ENCODE results near the gene RAVER2.
"Not testable (repeated sequence)": the region's sequence is repeated elsewhere in the genome, so short reads cannot be mapped to it uniquely, and the experiment has no call there.

The RAVER2 gene, protein sequence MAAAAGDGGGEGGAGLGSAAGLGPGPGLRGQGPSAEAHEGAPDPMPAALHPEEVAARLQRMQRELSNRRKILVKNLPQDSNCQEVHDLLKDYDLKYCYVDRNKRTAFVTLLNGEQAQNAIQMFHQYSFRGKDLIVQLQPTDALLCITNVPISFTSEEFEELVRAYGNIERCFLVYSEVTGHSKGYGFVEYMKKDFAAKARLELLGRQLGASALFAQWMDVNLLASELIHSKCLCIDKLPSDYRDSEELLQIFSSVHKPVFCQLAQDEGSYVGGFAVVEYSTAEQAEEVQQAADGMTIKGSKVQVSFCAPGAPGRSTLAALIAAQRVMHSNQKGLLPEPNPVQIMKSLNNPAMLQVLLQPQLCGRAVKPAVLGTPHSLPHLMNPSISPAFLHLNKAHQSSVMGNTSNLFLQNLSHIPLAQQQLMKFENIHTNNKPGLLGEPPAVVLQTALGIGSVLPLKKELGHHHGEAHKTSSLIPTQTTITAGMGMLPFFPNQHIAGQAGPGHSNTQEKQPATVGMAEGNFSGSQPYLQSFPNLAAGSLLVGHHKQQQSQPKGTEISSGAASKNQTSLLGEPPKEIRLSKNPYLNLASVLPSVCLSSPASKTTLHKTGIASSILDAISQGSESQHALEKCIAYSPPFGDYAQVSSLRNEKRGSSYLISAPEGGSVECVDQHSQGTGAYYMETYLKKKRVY

DNA sequence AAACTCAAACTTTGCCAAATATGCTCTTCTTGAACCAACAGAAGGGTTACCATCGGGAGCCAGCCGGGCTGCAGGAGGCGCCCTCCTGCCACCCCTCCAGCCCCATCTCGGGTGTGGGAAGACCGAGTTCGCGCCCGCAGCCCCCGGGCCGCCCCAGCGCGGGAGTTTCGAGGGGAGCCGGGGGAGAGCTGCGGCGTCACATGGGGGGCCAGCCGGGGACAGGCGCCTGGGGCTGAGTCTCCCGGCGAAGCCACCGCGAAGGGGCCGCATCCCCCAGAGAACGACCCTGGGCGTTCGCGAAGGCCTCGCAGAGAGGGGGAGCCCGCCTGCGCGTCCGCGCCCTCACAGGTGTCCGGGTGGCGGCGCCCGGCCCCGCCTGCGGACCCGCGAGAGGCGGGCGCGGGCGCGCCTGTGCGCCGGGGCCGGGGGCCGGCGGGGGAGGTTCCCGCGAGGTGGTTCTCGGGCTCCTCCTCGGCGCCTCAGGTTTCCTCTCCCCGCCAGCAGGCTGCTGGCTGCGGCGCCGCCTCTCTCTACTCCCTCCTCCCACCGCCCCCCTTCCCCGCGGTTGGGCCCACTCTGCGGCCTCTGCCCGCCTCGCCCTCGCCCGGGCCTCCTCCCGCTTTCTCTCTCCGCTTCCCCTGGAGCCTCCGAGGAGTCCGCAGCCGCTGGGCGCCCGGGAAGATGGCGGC is at the start of gene RAVER2:
TSS of gene RAVER2 (plus strand) at position 584 of the 689 bp plus-strand sequence. CDS start at position 682, 98 bp downstream.
- peak; percentile 31 to 43 for DNase-seq (ENCODE audit: low read depth in 2 of 2)

DNA sequence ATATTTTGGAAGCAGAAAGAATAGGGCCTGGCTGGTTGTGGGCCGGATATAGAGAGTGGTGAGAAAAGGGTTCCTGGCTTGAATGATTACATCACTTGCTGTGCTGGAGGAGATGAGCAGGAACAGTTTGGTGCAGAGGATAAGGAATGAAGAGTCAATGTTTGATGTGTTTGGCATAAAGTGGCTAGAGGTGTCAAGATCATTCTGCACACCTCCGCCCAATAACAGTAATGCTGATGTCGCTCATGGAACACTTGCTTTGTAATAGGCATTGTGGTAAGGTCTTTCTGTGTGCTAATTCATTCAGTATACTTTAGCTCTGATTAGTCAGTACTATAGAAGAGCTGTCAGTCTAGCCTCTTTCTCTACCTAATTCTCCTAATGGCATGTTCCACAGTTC is 48.0 kb upstream of the RAVER2 start:
- DNase-seq (ENCODE audit: low read depth in 2 of 2): no peak

DNA sequence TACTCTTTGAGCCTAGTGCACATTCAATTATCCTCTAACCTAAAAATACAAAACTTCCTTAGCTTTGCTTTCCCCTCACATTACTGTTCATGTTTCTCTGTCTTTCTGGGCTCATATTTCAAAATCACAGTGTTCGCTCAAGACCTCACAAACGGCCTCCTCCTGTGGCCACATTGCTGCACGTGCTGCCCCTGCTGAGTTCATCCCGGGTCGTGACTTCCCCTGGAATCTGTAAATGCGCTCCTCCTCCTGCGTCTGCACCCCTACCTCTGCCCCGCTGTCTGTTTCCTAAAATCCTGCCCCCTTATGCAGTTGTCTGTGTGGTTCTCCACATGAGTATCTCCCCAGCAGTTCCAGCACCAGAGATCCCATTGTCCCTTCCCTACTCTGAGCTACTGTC is 45.5 kb upstream of the RAVER2 start:
- DNase-seq (ENCODE audit: low read depth in 2 of 2): no peak

DNA sequence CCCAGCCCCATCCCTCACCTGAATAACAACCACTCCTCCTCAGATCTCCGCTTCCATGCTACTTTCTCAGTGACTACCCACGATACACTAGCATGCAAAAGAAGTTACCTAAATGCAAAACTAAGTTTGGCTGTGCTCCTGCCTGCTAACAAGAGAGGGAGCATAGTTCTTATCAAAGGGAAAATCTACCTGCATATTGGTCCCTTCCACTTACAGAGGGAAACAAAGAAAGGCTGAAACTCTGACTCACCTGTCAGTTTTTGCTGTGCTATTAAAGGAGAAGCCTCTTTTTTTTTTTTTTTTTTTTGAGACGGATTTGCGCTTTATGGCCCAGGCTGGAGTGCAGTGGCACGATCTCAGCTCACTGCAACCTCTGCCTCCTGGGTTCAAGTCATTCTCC is 43.8 kb upstream of the RAVER2 start:
- no peak for DNase-seq (ENCODE audit: low read depth in 2 of 2)

DNA sequence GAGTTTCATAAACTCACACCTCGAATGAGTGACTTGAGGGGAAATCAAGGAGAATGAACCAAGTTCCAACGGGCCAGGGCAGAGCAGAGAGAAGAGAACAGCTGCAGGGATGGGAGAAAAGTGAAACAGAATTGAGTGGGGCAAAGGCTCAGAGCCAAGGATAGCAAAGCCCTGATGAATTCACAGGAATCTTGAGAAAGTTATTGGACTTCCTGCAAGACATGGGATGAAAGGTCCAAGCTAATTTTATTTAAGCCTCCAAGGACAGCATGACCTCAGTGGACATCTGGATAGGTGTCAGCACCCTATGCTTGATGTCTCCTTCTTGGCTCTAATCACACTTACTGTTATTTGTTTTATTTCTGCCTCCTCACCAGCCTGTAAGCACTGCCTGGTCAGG is 43.0 kb upstream of the RAVER2 start:
- DNase-seq (ENCODE audit: low read depth in 2 of 2): no peak

DNA sequence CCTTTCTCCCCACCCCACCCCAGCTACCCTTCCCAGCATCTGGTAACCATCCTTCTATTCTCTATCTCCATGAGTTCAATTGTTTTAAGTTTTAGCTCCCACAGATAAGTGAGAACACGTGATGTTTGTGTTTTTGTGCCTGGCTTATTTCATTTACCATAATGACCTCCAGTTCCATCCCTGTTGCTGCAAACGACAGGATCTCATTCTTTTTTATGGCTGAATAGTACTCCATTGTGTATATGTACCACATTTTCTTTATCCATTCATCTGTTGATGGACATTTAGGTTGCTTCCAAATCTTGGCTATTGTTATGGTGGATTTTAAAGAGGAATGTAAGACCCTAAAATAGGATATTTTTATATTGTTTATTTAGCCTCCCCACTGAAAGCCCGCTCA is 42.2 kb upstream of the RAVER2 start:
- not testable (repeated sequence) for DNase-seq (ENCODE audit: low read depth in 2 of 2)

DNA sequence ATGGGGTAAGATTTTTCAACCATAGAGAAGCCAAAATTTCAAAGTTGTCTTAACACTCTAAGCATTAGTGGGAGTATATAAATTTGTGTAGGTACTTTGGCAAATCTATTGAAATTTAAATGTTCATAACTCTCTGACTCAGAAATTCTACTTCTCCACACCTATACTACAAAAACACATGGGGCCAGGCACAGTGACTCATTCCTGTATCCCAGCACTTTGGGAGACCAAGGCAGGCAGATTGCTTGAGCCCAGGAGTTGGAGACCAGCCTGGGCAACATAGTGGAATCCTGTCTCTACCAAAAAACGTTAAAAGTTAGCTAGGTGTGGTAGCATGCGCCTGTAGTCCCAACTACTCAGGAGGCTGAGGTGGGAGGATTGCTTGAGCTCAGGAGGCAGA is 41.3 kb upstream of the RAVER2 start:
- DNase-seq (ENCODE audit: low read depth in 2 of 2): no peak

DNA sequence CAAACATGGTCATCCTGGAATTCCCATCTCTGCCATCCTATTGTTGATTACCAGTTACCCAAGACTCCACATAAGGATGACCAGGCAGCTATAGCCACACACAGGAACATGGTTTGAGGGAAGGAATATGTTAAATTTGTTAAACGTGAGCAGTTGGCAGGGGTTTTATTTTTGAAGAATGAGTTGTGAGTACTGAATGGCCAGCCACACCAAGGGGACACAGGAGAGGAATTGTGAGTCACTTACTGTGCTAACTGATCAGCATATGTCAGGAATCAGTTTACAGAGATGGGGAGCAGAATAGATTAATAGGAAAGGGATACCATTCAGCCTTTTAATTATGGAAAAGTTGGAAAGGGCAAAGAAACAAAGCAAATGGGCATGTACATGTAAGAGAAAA is 39.3 kb upstream of the RAVER2 start:
- DNase-seq (ENCODE audit: low read depth in 2 of 2): no peak

DNA sequence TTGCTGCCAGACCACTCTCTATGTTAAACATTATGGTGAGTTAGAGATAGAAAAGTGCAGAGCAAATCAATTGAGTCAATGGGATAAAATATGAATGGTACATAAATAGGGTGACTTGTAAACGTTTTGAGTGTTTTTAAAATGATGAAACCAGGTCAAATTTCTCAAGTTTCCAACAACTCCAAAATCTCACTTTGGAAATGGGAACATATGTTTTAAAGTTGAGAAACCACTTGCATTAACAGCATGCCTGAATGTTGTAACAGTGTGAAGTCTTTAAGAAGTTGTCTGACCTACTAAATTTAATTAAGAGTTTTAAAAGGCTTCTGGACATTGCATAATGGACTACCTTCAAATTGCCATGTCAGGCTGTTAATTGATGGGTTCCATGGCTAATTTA is 33.6 kb upstream of the RAVER2 start:
- no peak for DNase-seq (ENCODE audit: low read depth in 2 of 2)

DNA sequence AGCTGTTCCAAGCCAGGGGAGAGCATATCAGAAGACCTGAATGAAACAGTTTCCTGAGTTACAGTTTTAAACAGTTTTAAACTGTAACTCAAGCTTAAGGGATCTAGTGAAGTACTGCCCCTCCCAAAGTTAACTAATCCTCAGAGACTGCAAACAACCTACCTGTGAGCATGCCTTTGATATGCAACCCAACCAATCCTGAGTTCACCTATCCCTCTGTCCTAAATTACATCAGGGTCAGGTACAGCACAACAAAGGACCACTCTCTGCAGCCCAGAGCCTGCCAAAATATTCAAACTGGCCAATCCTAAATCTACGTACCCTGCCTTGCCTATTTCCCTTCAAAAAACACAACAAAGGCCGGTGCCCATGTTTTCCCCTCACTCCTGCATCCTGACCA is 32.8 kb upstream of the RAVER2 start:
- no peak for DNase-seq (ENCODE audit: low read depth in 2 of 2)

DNA sequence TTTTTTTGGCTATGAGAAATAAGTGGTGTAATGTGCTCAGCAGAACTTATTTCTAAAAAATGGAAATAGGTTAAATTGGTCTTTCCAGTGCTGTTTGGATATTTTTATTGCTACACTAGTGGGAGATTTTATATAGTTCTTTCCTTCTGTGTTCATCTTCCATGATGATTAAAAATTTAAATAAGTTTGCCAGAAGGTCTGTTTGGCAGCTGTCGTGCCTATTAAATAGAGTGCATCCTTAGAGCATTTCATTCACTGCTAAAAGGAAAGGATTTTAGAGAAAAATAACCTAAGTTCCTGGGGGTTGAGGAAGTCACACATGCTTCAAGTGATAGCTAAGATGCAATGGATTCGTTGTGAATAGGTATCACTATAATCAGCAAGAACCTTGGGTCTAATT is 29.7 kb upstream of the RAVER2 start:
- DNase-seq (ENCODE audit: low read depth in 2 of 2): no peak

DNA sequence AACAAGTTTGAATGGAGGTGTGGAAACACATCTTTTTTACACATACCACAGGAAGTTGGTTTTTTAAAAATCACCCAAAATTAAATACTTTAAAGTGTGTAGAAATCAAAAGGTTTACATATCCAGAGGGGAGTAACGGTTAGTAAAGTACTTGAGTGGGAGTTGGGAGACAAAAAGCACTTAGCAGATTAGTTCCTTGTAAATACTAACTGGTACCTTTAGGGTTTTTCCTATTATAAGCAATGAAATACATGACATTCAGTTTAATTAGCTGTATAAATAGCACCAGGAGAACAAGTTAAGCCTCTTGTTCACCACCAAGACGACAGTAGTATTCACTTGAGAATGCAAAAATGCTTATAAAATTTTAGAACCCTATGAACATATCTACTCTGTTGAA is 23.7 kb upstream of the RAVER2 start:
- DNase-seq (ENCODE audit: low read depth in 2 of 2): no peak

DNA sequence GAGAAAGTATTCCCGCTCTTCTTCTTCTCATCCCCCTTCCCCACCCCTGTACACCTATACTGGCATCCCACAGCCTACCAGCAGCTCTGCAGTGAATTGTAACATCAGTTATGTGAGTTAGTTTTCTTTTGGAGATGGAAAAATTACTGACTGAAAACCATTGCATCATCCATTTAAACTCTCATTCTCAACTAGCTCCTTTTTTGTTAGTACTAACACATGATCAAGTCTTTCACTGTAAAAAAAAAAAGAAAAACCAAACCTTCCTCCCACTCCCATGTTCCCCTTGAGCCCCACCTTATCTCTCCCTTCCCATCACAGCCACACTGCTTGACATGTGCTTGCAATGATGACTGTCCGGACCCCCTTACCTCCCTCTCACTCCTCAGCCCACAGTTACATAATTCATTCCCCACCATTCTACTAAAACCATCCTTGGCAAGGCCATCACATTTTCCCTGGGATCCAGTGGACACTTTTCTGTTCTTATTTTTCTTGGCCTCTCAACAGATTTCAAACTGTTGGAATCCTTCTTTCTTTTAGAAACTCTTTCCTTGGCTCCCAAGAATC is 23.2 kb upstream of the RAVER2 start:
- no peak for DNase-seq (ENCODE audit: low read depth in 2 of 2)

DNA sequence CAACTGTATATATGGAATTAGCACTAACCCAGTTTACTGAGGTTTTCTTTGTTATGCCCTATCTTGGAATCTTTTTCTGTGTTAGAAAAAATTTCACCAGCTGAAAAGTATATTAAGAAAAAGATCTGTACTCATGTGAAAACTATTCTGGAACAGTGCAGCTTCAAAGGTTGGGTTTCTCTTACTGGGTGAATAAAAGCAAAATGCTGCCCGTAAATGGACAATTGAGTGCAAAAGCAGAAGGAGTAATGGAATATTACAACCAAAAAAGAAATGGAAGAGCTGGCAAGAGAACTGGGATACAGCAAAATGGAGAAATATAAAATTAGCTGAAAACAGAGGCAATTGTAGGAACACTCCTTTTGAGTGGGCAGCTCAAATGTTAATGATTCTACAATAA is 17.0 kb upstream of the RAVER2 start:
- no peak for DNase-seq (ENCODE audit: low read depth in 2 of 2)

DNA sequence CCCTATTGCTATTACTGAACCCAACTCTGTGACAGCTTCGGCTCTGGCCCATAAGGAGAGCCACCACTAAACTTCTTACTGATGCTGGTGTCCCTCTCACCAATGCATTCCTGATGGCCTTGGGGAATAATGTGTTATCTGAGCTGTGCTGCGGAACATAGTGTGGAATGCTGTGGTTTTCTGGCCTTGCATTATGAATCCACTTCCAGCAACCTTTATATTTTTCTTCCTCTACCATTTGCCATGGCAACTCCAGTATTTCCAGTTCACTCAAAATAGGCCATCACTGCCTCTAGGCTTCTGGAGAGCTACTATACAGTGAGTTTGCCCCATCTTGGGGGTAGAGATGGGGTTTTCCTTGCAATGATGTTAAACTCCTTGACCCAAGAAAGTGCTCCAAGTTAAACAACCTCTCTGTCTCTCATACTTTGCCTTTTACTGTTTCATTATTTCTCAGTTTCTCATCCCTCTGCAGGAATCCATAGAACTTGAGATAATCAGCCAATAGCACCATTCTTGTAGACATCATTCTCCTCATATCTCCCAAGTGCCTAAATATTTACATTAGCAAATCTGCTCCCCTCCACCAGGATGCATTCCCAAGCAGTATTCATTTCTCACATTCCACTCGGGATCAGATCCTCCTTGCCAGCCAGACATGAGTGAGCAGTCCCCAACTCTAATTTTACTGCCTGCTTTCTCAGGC is 11.1 kb upstream of the RAVER2 start:
- no peak for DNase-seq (ENCODE audit: low read depth in 2 of 2)

DNA sequence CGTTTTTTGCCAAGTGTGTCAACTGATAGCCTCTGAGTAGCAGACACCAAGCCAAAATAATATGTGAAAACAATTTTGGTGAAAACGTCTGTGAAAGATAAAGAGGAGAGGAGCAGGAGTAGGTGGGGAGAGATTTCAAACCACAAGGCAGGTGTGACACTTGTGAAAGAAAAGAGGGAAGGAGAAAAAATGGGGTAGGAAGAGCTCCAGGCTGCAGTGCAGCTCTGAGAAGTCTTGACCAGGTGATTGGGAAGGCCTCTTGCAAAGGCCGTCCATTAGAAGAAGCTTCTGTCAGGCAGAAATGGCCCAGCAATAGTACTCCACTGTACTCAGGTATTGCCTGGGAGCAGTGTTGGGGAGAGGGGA is 10.6 kb upstream of the RAVER2 start:
- no peak for DNase-seq (ENCODE audit: low read depth in 2 of 2)

DNA sequence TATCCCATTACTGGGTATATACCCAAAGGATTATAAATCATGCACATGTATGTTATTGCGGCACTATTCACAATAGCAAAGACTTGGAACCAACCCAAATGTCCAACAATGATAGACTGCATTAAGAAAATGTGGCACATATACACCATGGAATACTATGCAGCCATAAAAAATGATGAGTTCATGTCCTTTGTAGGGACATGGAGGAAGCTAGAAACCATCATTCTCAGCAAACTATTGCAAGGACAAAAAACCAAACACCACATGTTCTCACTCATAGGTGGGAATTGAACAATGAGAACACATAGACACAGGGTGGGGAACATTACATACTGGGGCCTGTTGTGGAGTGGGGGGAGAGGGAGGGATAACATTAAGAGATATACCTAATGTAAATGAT is 4.2 kb upstream of the RAVER2 start:
- DNase-seq (ENCODE audit: low read depth in 2 of 2): not testable (repeated sequence)

DNA sequence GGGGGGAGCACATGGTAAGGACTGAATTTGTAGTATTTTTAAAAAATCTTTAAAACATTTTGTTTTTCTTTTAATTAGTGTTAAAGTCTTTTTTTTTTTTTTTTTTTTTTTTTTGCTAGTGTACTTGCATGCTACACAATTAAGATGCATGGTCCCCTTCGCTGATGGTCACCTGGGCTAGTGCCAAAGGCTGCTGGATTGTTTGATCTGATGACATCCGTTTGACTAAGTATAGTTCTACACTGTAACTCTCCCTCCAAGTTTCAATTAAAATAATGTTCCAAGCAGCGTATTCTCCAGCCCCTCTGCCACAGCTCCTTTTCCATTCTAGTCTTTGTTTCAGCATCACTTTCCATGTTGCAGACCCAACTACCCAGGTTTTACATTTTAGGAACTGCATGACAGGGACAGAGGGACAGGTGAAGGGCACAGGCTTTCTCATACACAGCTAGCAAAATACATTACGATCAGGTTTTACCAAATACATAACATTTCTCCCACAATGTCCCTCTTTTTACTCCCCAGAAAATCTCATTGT is 852 bp upstream of the RAVER2 start:
- DNase-seq (ENCODE audit: low read depth in 2 of 2): no peak

DNA sequence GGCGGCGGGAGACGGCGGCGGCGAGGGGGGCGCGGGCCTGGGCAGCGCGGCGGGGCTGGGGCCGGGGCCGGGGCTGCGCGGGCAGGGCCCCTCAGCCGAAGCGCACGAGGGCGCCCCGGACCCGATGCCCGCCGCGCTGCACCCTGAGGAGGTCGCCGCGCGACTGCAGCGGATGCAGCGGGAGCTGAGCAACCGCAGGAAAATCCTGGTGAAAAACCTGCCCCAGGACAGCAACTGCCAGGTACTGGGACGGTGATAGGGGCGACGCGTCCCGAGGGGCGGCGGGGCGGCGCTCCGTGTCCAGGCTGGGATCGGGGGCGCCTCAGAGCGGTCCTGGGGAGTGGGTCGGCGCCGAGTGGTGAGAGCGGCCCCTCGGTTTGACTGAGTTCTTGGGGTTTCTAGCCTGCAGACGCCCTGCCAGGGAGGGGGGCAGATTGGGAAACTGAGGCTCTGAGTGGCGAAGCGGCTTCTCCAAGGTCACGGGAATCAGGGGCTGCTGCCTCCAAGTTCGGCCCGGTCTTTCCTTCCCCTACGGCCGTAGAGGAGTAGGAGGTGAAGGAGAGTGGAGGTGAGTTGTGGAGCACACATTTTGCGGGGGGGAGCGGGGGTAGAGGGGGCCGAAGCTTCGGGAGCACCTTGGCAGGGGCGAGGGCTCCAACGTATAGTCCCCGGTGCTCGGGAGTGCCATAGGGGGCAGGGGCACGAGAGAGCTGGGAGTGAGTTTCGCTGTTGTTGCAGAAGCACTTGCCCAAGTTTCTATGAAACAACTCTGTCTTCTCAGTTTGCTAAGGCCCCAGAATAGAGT is 508 bp downstream of the RAVER2 start:
- no peak for DNase-seq (ENCODE audit: low read depth in 2 of 2)

DNA sequence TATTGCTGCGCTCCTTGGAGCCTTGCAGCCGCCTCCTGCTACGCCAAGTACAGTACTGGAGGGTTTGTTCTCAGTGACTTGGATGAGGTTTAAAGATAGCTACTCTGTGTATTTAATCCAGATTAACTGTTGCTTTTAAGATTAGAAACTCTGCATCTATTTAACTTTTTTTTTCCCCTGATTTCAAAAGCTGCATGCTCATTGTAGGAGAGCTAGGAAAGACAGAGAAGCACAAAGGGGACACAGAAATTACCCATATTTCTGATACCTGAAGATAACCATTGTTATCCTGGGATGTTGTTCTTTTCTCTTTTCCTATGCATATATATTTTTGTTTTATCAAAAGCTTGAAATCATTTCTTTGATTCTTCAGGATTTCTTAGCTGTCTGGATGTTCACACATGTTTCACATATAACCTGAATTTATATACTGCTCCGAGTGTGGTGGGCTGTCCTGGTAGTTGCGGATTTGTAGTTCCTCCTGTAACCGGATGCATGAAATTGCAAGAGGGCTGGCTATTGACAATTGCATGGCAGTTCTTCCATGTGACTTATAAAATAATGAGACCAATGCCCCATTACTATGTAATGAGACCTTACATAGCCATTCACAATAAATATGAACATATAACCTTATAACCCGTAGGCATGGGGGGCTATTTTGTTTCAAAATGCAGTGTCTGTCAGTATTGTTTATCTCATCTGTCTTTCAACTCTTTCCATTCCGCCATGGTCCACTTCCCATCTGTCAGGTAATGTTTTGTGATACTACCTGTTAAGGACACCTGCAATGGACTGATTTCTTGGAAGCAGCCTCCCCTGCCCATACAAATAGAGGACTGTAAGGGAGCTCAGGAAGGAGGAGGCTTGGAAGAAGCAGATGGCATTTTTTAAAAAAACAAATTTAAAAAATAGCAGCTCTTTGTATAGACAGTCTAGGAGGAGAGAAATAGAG is 1.4 kb downstream of the RAVER2 start:
- no peak for DNase-seq (ENCODE audit: low read depth in 2 of 2)
